Ovary (tissue), 3 donors: ENCODE measurements around the gene SPATA33.

Experiments
- POLR2A ChIP-seq: fragments of 450-650 bp; IDR thresholded peaks from one replicate; pipeline ENCODE4 v1.6.1; 2017; ENCODE audit warnings: antibody characterized with exemption, mild to moderate bottlenecking, moderate library complexity
- TF ChIP-seq, protein P1 (sequence below), 3 donors: fragments of 450-650 bp in 2 of 3; fragments of 200-600 bp in 1 of 3; IDR thresholded peaks; one replicate each; pipeline versions ENCODE4 v1.5.1 to v1.8.0; 2016 to 2022; ENCODE audit warnings: antibody characterized with exemption in 3 of 3, mild to moderate bottlenecking in 1 of 3
- donor health status: DM: no; HTN: no; CAD: no.

DNA sequence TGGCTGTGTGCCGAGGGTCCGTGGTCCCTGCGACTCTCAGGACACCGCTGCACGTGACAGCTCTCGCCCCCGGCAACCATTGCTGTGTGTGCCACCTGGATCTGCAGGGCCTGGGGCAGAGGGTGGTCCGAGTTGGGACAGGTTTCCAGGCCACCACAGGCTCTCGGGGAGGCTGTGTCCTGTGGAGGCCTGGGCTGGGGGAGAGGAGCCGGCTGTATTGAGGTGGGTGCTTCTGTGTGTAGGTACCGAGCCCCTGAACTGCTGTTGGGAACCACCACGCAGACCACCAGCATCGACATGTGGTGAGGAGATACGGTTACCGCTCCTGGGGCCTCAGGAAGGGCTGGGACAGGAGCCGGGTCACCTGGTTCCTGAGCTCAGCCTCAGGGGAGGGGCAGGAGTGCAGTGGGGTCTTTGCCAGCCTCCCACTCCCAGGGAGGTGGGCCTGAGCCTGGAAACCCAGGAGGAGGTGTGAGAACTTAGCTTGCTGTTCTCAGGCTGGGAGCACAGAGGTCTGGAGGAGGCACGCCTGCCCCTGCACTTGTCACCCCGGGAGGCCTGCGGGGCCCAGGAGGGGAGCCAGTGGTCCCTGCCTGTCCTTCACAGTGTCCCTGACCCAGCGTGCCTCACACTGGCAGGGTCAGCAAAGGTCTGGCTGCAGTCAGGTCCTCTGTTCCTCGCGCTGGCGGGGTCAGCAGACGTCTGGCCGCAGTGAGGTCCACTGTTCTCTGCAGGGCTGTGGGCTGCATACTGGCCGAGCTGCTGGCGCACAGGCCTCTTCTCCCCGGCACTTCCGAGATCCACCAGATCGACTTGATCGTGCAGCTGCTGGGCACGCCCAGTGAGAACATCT lies 36.5 kb downstream of the SPATA33 start:
- TF ChIP-seq, protein P1, sequence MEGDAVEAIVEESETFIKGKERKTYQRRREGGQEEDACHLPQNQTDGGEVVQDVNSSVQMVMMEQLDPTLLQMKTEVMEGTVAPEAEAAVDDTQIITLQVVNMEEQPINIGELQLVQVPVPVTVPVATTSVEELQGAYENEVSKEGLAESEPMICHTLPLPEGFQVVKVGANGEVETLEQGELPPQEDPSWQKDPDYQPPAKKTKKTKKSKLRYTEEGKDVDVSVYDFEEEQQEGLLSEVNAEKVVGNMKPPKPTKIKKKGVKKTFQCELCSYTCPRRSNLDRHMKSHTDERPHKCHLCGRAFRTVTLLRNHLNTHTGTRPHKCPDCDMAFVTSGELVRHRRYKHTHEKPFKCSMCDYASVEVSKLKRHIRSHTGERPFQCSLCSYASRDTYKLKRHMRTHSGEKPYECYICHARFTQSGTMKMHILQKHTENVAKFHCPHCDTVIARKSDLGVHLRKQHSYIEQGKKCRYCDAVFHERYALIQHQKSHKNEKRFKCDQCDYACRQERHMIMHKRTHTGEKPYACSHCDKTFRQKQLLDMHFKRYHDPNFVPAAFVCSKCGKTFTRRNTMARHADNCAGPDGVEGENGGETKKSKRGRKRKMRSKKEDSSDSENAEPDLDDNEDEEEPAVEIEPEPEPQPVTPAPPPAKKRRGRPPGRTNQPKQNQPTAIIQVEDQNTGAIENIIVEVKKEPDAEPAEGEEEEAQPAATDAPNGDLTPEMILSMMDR (IDR thresholded peaks at IDR 0.05): no peak
- no peak for TF ChIP-seq POLR2A
